GM18909 (cell line): ENCODE measurements around the gene LRRC7.

Experiments
- ATAC-seq: cut with Tn5 transposase; IDR thresholded peaks from one replicate; pipeline ENCODE4 v1.9.1; 2021; ENCODE audit warnings: mild to moderate bottlenecking; ENCODE audit not compliant: unreplicated experiment, poor library complexity

LRRC7 gene

GRCh38 chr1:69585666-69586065 lies 17.9 kb downstream of the LRRC7 start:
- no peak for ATAC-seq

GRCh38 chr1:69587391-69587790 lies 19.7 kb downstream of the LRRC7 start:
- no peak for ATAC-seq

GRCh38 chr1:69589799-69590198 lies 22.1 kb downstream of the LRRC7 start:
- ATAC-seq = no peak

DNA sequence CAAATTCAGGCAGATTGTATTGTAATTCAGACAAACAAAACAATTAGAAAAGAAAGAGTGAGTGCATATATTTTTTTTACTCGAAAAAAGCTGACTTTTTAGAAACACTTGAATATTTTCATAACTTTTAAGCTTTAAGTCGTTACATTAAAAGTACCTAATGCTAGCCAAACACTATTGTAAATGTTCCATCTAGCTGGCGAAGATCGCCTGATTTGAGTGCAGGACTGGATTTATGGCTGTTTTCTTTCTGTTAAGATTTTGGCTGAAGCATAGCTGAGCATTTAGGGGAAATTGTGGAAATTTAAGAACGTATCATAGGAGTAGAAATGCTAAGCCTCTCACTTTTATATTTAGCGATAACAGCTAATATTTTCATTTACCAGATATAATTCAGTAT lies 24.6 kb downstream of the LRRC7 start:
- no peak for ATAC-seq

GRCh38 chr1:69595486-69595885 lies 27.8 kb downstream of the LRRC7 start:
- no peak for ATAC-seq

DNA sequence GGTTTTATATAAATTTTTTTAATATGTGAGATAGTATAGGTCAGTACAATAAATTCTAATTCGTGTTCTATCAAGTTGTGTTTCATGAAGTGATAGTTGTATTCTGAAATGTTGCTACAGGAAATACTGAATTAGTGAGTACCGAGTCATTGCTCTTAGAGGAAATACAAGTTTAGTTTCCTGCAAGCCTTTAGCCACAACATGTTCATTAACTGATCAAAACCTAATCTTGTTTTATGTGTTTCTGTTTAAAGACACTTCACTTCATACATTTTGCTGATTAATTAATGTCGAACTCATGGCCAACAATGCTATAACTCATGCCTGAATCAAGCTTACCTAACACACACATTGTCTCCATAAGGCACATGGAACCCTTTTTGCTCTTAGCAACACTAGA lies 43.6 kb downstream of the LRRC7 start:
- ATAC-seq = no peak

DNA sequence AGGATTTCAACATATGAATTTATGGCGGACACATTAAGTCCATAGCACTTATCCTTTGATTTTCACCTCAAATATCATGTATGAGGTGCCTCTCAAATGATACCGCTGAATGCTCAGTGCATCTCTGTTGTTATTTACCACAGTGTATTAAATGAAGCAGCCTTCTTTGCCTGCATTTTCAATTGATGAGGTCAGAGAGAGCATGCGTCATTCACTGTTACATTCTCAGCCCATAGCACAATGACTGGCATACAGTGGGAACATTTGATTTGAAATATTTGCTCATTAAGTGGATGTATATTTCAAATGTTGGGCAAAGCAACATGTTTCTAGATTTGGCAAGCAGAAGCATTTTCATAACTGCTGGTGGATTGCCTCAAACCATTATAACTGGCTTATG lies 45.7 kb downstream of the LRRC7 start:
- ATAC-seq = no peak

DNA sequence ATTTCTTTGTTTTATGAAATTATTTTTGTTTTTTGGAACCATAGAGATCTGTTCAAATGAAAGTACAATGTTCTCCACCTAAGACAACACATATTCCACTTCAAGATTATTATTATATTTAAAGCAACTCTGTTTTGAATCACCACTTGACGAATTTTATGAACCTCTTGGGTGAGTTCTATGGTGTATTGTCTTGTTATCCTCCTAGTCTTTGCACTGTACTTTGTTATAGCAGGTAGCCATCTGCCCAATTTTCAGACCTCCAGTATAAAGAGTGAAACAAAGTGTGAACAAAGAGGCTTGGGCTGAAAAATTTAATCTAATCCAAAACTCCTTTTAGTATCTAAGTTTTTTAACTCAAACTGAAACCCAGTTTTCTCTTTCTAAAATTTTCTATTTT lies 71.0 kb downstream of the LRRC7 start:
- no peak for ATAC-seq

- ATAC-seq = no peak
Measured at GRCh38 chr1:69639159-69639558, 71.4 kb downstream of the LRRC7 start.

DNA sequence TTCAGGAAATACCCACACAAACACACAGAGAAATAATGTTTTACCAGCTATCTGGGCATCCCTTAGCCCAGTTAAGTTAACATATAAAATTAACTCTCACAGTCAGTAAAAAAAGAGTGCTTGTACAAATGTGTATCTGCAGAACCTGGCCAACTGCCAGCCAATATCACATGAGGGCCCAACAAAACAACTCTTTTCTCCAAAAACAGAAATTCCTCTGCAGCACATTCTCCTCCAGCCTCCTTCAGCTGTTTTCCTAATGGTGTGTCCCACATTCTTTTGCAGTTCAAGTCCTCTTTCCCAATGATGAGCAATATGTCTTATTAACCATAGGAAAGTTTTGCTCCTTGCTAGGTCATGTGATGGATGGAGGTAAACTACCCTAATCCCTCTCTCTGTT lies 75.5 kb downstream of the LRRC7 start:
- no peak for ATAC-seq

- no peak for ATAC-seq
Measured at GRCh38 chr1:69645477-69645876, 77.8 kb downstream of the LRRC7 start.

GRCh38 chr1:69648486-69648885 lies 80.8 kb downstream of the LRRC7 start:
- ATAC-seq = no peak

DNA sequence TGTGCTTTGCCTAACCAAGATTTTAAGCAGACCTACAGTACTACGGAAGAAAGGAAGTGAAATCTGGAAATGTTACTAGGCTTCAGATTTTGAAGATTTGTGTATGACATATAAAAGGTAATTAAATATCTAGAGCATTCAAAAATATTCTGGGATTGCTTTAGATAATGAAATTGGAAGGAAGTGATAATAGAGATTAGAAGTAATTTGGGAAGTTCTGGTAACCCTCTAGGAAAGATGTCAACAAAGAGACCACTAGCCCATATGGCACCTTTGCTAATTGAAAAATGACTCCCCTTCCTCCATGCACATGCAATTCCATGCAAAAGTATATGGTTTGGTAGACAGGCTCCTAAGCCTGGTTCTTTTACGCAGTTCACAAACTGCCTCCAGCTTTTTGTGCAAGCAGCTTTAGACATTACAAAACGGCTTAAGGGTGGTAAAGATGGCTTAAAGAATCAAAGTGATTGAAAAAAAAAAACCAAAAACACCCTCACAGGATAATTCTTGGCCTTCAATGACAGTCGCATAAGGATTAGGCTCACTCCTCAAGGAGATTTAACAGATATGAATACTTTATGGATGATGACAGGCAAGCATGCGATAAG lies 81.8 kb downstream of the LRRC7 start:
- no peak for ATAC-seq

GRCh38 chr1:69650779-69651178 lies 83.1 kb downstream of the LRRC7 start:
- no peak for ATAC-seq

DNA sequence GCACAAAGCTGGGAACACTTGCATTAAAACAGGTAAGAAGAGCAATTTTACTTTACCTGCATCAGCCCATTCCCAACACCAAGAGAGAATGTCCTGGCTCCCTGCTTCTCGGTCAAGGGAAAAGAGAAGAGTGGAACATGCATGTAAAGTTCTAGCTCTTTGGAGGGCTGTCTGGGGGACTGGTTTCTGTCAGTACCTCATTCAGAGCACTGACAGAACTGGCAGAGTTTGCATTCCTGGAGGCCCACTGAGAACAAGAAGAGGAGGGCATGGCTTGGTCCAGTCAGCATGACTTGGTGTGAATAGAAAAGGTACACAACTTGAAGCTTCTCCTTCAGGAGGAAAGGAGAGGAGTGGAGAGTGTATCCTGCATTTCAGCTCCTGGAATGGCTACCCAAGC lies 83.9 kb downstream of the LRRC7 start:
- ATAC-seq = no peak

- no peak for ATAC-seq
Measured at GRCh38 chr1:69657971-69658370, 90.2 kb downstream of the LRRC7 start.

- no peak for ATAC-seq
Measured at GRCh38 chr1:69661686-69662085, 94.0 kb downstream of the LRRC7 start.

- no peak for ATAC-seq
Measured at GRCh38 chr1:69662321-69662720, 94.6 kb downstream of the LRRC7 start.

DNA sequence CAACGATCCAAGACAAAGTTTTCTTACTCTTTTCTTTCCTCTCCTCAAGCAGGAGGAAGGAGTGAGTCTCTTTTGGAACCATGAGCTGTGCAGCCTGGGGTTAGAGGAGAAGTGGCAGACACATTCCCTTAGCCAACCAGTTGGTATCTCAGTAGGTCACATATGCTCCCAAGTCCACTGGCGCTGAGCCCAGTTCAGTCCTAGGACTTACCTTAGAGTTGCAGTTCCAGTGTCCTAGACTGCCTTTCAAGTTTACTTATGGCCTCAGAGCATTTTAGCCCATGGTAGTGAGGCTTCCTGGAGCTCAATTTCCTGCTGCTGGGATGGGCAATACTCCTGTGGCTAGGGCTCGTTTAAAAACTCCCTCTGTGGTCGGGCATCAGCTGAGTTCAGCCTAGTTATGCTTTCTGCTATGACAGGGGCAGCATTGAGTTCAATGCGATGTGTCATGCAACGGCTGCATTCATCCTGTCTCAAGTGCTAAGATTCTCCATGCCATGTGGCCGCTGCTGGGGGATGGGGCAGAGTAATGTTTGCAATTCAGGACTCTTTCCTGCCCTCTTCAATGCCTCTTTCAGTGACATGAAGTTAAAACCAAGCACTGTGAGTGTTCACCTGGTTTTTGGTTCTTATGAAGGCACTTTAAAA lies 103.8 kb downstream of the LRRC7 start:
- ATAC-seq = no peak

GRCh38 chr1:69673321-69673720 lies 105.6 kb downstream of the LRRC7 start:
- no peak for ATAC-seq

- ATAC-seq = no peak
Measured at GRCh38 chr1:69679965-69680364, 112.2 kb downstream of the LRRC7 start.

DNA sequence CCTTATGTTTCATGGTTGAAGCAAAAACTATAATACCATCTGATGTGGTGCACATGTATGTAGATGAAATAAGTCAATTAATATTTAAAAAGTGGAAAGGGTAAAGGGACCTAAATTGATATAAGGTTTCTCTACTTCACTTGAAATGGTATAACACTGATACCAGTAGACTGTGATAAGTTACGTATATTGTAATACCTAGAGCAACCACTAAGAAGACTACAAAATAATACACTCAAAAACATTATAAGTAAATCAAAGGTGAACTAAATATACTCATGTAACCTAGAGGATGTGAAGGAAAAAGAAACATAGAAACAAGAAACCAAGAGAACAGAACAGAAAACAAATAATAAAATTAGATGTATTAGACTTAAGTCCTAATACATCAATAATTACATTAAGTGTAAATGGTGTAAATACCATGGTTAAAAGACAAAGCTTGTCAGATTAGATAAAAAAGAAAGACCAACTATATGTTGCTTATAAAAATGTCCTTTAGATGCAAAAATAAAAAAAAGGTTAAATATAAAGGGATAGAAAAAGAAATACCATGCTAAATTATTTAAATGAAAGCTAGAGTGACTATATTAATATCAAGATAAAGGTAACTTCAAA lies 118.8 kb downstream of the LRRC7 start:
- no peak for ATAC-seq
